ENCODE data around the gene NOS1AP. TPM values are rescaled to one million over a fixed set of nuclear protein-coding genes. Genes with fewer than 3 reads are reported as not detected.
"Not testable (repeated sequence)": the region's sequence is repeated elsewhere in the genome, so short reads cannot be mapped to it uniquely, and the experiment has no call there.

The NOS1AP gene
- total RNA-seq, 2 experiments from 2014 or later, result not detected

DNA sequence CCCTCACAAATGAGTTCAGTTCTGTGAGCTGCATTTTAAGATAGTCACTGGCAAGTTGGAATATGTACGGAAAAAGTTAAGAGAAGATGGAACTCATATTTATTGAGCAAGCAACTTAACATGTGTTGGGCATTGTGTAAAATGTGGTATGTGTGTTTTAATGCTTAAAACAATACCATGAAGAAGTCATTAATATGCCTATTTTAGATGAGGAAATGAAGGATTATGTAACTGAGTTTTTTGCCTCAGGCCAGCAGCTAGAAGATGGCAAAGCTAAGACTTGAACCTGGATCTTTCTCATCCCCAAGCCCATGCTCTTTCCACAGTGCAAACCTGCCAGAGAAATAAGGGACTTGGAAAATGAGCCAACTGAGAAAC lies 258.3 kb downstream of the NOS1AP start:
- ATAC-seq (no peak), DNase-seq (no peak)
- no peaks in the 10 kb centered on the region for H3K36me3 Mint-ChIP-seq

DNA sequence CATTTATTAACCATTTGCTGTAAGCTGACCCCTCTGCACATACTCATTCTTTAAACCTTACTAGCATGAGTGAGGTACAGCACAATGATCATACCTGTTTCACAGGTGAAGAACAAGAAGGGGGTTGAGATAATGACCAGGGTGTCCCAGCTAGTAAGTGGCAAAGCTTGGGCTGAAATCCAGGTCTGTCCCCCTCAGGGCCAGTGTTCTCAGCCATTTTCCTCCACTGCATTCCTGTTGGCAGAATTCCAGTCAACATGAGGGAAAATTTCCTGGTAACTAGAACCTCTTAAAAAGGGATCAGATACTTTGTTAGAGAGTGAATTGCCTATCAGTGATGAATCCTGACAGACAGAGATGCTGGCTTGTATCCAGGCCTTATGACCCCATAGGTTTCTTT lies 259.0 kb downstream of the NOS1AP start:
- H3K4me3 Mint-ChIP-seq, result no peak overlapping the region
- H3K4me1 Mint-ChIP-seq, result no peaks in the 10 kb centered on the region
- no peaks in the 10 kb centered on the region for H3K9me3 Mint-ChIP-seq (ENCODE audit: low read depth)
- CTCF ChIA-PET, result no interaction called here
- no peak for DNase-seq
- H3K36me3 Mint-ChIP-seq, result no peaks in the 10 kb centered on the region
- H3K27me3 Mint-ChIP-seq, result peaks cover 30% of the 10 kb centered on the region
- no peak overlapping the region for H3K27ac Mint-ChIP-seq
- ATAC-seq, result no peak

More for the DNA sequence above, 258.3 kb downstream of the NOS1AP start:
- CTCF ChIA-PET, result no interaction called here
- no peaks in the 10 kb centered on the region for H3K4me1 Mint-ChIP-seq
- H3K27me3 Mint-ChIP-seq, result peaks cover 37% of the 10 kb centered on the region
- no peak overlapping the region for H3K4me3 Mint-ChIP-seq
- H3K27ac Mint-ChIP-seq, result no peak overlapping the region
- H3K9me3 Mint-ChIP-seq (ENCODE audit: low read depth), result no peaks in the 10 kb centered on the region

DNA sequence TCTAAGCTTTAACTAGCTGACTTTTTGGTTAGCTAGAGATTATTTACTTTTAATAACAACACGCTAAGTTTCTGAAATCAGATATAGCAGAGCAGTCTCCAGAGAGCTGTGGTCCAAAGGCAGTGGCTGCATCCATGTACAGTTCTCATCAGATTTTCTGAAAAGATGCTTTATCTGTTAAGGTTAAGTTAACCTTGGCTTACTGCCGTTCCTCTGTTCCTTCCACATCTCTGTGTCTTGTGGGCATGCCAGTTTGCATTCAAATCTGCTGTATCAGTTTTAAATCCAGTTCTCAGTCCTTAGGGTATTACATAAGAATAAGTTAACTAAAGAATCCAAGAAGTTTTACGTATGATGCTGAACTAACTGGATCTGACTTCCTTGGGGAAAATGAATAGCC lies 260.3 kb downstream of the NOS1AP start:
- Mint-ChIP-seq H3K36me3 (no peaks in the 10 kb centered on the region), H3K9me3 (ENCODE audit: low read depth) (no peaks in the 10 kb centered on the region)
- CTCF ChIA-PET, result no interaction called here

DNA sequence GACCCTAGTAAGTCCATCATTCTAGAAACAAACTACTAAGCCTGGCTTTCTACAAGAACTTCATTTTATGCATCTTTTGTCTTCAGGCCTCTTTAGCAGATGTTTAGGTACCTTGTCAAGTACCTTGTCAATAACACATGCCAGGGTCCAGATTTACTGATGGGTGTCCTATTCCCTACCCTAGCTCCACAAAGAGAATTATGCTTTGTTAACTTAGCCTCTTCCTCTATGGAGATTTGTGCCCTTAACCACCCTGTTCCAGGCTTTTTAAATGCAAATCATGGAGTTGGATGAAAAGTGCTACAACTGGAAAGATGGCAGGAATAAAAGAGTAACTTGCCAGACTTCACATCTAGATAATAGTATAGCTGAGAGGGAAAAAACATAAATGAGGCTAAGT lies 264.5 kb downstream of the NOS1AP start:
- Mint-ChIP-seq H3K9me3 (ENCODE audit: low read depth) (no peaks in the 10 kb centered on the region), H3K4me1 (no peaks in the 10 kb centered on the region), H3K36me3 (no peaks in the 10 kb centered on the region), H3K27me3 (peaks cover 21% of the 10 kb centered on the region), H3K4me3 (no peak overlapping the region), H3K27ac (no peak overlapping the region)
- ATAC-seq (no peak), DNase-seq (no peak)
- CTCF ChIA-PET, result no interaction called here

More for the DNA sequence above, 260.3 kb downstream of the NOS1AP start:
- Mint-ChIP-seq H3K4me3 (no peak overlapping the region), H3K27ac (no peak overlapping the region), H3K27me3 (peaks cover 22% of the 10 kb centered on the region), H3K4me1 (no peaks in the 10 kb centered on the region)
- no peak for ATAC-seq
- DNase-seq, result no peak

DNA sequence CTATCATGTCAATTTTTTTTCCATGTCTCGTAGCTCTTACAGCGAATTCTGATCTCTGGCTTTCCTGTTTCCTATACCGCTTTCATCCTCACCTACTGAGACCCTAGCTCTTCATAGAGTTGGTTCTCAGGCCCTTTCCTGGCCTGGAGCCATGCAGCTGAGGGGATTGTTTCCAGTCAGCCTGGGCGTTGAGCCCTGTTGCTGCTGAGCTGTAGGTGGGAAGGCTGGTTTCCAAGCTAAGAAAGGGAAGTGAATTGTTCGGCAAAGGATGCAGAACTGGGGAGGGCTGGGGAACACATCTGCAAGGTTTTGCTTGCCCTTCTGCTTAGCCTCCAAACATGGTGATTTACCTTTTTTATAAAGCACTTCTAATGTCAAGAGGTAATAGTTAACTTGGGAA lies 265.6 kb downstream of the NOS1AP start:
- ATAC-seq (no peak), DNase-seq (no peak)
- Mint-ChIP-seq H3K36me3 (no peaks in the 10 kb centered on the region), H3K27ac (no peak overlapping the region), H3K4me1 (no peaks in the 10 kb centered on the region), H3K27me3 (peaks cover 25% of the 10 kb centered on the region), H3K9me3 (ENCODE audit: low read depth) (no peaks in the 10 kb centered on the region), H3K4me3 (no peak overlapping the region)
- CTCF ChIA-PET, result no interaction called here

DNA sequence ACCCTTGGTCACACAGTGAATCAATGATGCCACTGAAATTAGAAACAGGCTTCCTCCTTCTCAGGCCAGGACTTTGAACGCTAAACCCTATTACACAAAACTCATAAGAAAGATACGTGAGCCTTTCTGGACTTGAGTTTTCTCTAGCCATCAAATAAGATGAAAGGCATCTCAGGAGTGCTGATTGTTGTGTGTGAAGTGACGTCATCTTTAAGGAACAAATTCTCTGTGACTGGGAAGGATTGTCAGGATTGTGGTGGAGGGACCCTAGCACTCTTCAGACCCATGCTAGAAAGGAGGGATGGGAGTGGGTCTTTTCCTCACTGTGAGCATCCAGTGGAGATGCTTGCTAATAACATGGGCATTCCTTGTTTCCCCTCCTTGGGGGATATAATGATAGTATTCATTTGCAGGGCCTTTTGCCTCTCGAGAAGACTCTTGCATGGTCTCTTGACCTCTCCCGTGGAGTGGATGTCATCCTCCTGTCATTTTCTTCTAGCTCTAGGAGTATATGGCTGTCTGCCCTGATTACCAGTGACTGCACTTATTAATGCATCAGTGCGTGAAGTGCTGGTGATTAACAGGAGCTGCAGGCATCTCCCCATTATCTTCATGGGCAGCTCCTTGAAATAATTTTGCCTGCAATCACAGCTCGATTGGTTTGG lies 267.3 kb downstream of the NOS1AP start:
- ATAC-seq (no peak), DNase-seq (no peak)
- no peaks in the 10 kb centered on the region for H3K36me3 Mint-ChIP-seq
- H3K4me1 Mint-ChIP-seq, result no peaks in the 10 kb centered on the region
- peaks cover 25% of the 10 kb centered on the region for H3K27me3 Mint-ChIP-seq
- no peak overlapping the region for H3K27ac Mint-ChIP-seq
- CTCF ChIA-PET, result no interaction called here
- no peaks in the 10 kb centered on the region for H3K9me3 Mint-ChIP-seq (ENCODE audit: low read depth)
- no peak overlapping the region for H3K4me3 Mint-ChIP-seq

GRCh38 chr1:162342452-162342983 lies 273.0 kb downstream of the NOS1AP start:
- ATAC-seq, result no peak
- CTCF ChIA-PET, result no interaction called here

GRCh38 chr1:162343470-162343869 lies 274.0 kb downstream of the NOS1AP start:
- DNase-seq (no peak), ATAC-seq (no peak)
- peaks cover 10% of the 10 kb centered on the region for H3K27me3 Mint-ChIP-seq
- H3K4me3 Mint-ChIP-seq, result no peak overlapping the region
- no peak overlapping the region for H3K27ac Mint-ChIP-seq
- CTCF ChIA-PET, result no interaction called here
- H3K4me1 Mint-ChIP-seq, result no peaks in the 10 kb centered on the region
- no peaks in the 10 kb centered on the region for H3K9me3 Mint-ChIP-seq (ENCODE audit: low read depth)
- H3K36me3 Mint-ChIP-seq, result no peaks in the 10 kb centered on the region

More at GRCh38 chr1:162342452-162342983, 273.0 kb downstream of the NOS1AP start:
- peaks cover 19% of the 10 kb centered on the region for H3K27me3 Mint-ChIP-seq
- no peak overlapping the region for H3K4me3 Mint-ChIP-seq
- no peaks in the 10 kb centered on the region for H3K9me3 Mint-ChIP-seq (ENCODE audit: low read depth)
- H3K36me3 Mint-ChIP-seq, result no peaks in the 10 kb centered on the region
- no peak for DNase-seq
- no peaks in the 10 kb centered on the region for H3K4me1 Mint-ChIP-seq
- H3K27ac Mint-ChIP-seq, result no peak overlapping the region

DNA sequence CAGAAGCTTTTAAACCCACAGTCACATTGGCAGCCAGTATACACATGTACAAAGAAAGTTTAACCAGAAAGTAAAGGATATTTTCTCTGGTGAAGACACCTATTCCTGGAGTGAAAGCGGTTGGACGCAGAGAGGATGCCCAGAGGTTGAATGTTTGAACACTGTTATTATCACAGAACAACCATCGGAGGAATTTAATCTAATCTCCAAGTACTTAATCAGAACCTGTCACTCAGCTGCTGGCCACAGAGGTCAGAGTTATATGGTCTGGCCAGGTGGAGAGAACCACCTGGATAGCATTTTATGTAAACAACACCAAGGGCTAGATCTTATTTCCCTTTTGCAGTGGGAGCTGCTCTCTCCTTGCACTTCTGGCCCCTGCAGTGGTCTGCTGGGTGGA lies 277.8 kb downstream of the NOS1AP start:
- ATAC-seq (no peak), DNase-seq (no peak)
- CTCF ChIA-PET, result no interaction called here
- no peaks in the 10 kb centered on the region for H3K4me1 Mint-ChIP-seq
- H3K27ac Mint-ChIP-seq, result no peak overlapping the region
- H3K9me3 Mint-ChIP-seq (ENCODE audit: low read depth), result no peaks in the 10 kb centered on the region
- no peaks in the 10 kb centered on the region for H3K36me3 Mint-ChIP-seq
- H3K27me3 Mint-ChIP-seq, result peaks cover 3% of the 10 kb centered on the region
- H3K4me3 Mint-ChIP-seq, result no peak overlapping the region

DNA sequence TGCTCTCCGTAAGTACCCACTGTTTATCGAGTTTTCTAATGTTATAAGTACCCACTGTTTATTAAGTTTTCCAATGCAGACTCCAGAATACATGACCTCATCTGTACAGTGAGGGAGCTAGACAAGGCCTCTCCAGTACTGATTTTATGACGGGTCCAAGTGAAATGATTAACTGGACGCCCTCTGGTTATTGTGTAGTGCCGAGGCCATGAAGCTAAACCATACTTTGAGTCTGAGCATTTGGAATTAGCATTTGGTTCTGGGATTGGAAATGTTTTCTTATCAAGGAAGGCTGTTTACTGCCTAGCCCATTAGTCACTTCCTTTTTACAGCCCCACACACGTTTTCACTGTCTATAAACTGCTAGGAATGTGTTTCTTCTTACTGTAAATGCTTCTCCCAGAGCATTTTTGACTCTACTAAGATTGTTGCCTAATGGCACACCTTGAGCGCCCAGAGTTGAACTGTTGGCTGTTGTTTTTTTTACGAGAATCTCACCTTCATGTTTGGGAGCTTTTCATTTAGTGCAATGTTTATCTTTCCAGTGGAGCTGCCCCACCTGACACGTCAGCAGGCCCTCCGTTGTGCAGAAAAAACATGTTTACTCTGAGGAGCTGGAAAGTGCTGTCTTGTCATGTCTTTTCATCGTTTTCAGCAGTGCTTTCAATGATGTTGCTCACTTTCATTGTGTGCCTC lies 280.3 kb downstream of the NOS1AP start:
- no peaks in the 10 kb centered on the region for H3K9me3 Mint-ChIP-seq (ENCODE audit: low read depth)

GRCh38 chr1:162351246-162351842 lies 281.9 kb downstream of the NOS1AP start:
- no peak for DNase-seq
- no peaks in the 10 kb centered on the region for H3K36me3 Mint-ChIP-seq
- H3K4me3 Mint-ChIP-seq, result no peak overlapping the region
- CTCF ChIA-PET, result interaction anchor here (1.4 kb wide), 1 partner anchor 13 kb away, joined by 3 read pairs; no protein-coding TSS in a partner anchor
- H3K4me1 Mint-ChIP-seq, result no peaks in the 10 kb centered on the region
- no peaks in the 10 kb centered on the region for H3K9me3 Mint-ChIP-seq (ENCODE audit: low read depth)
- peaks cover 11% of the 10 kb centered on the region for H3K27me3 Mint-ChIP-seq
- no peak overlapping the region for H3K27ac Mint-ChIP-seq
- ATAC-seq, result no peak

More for the DNA sequence above, 280.3 kb downstream of the NOS1AP start:
- no peak for DNase-seq
- no peak for ATAC-seq
- Mint-ChIP-seq H3K36me3 (no peaks in the 10 kb centered on the region), H3K27ac (no peak overlapping the region), H3K4me3 (no peak overlapping the region), H3K27me3 (peaks cover 4% of the 10 kb centered on the region), H3K4me1 (no peaks in the 10 kb centered on the region)
- CTCF ChIA-PET, result interaction anchor here (1.4 kb wide), 1 partner anchor 293 kb away, joined by 3 read pairs; no protein-coding TSS in a partner anchor

GRCh38 chr1:162351874-162352273 lies 282.4 kb downstream of the NOS1AP start:
- H3K4me3 Mint-ChIP-seq; H3K9me3 Mint-ChIP-seq (ENCODE audit: low read depth); H3K36me3 Mint-ChIP-seq; ATAC-seq; H3K4me1 Mint-ChIP-seq; H3K27ac Mint-ChIP-seq; DNase-seq: not testable (repeated sequence)
- peaks cover 11% of the 10 kb centered on the region for H3K27me3 Mint-ChIP-seq
- CTCF ChIA-PET, result interaction anchor here (1.4 kb wide), 1 partner anchor 13 kb away, joined by 3 read pairs; no protein-coding TSS in a partner anchor

DNA sequence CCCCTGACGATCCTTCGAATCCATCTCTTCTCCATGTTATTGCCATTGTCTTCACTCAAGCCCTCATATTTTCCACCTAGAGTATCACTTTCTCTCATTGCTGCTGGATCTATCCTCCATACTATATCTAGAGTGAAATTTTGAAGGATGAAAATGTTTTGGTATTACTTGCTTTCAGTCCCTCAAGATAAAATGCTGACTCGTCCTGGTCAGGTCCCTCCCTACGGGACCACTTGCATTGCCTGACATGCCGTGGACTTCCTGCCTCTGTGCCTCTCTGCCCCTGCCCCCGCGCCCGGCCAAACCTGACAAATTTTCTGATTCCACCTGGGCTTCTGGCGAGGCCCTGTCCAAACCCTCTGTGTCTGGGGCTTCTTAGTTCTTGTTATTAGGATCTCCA lies 283.6 kb downstream of the NOS1AP start:
- CTCF ChIA-PET, result interaction anchor here (1.4 kb wide), 1 partner anchor 14 kb away, joined by 3 read pairs; no protein-coding TSS in a partner anchor

More for the DNA sequence above, 283.6 kb downstream of the NOS1AP start:
- Mint-ChIP-seq H3K4me1 (no peaks in the 10 kb centered on the region), H3K27ac (no peak overlapping the region), H3K9me3 (ENCODE audit: low read depth) (no peaks in the 10 kb centered on the region), H3K4me3 (no peak overlapping the region), H3K36me3 (no peaks in the 10 kb centered on the region), H3K27me3 (peaks cover 11% of the 10 kb centered on the region)
- DNase-seq (no peak), ATAC-seq (no peak)

Measured in activated CD8-positive, alpha-beta memory T cell treated with anti-CD3 and anti-CD28 coated beads, Interleukin-2, amount 10 ng/mL, durations not matched to agents 7 days and 5 days (primary cell).